ENCODE data around the gene NT5DC1. TPM values are rescaled to one million over a fixed set of nuclear protein-coding genes. Genes with fewer than 3 reads are reported as not detected.

The NT5DC1 gene
- polyA plus RNA-seq, 4 donors = 20.6 to 50.6 (median 45.5) TPM

DNA sequence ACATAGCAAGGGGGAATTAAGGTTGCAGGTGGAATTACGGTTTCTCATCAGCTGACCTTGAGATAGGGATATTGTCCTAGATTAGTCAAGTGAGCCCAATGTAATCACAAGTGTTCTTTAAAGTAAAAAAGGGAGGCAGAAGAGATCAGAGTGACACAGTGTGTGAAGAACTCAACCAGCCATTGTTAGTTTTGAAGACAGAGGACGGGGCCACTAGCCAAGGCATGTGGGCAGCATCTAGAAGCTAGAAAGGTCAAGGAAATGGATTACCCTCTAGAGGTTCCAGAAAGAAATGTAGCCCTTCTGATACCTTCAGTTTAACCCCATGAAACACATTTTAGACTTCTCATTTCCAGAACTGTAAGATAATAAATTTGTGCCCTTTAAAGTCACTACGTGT lies 197.6 kb downstream of the NT5DC1 start:
- no peak for DNase-seq (ENCODE audit: low read depth in 4 of 4, low spot score in 3 of 4)

GRCh38 chr6:116298973-116299372 lies 198.3 kb downstream of the NT5DC1 start:
- DNase-seq (ENCODE audit: low read depth in 4 of 4, low spot score in 3 of 4) = no peak

Other genes starting within 250 kb of the NT5DC1 start
- gene FRK, start 40.0 kb upstream of the NT5DC1 start, polyA plus RNA-seq (ENCODE audit: insufficient read length in 4 of 4) = 1 to 10 TPM in 3 of 4 donors, under 1 TPM in 1; 0.35 to 5.8 (median 5.1) TPM
- under 1 TPM; 0.34 to 0.95 (median 0.47) TPM for gene COL10A1, start 25.3 kb downstream of the NT5DC1 start, polyA plus RNA-seq (ENCODE audit: insufficient read length in 4 of 4)
- gene TSPYL4, start 153.2 kb downstream of the NT5DC1 start, polyA plus RNA-seq (ENCODE audit: insufficient read length in 4 of 4) = 10 to 100 TPM; 53.9 to 63.1 (median 61.7) TPM
- gene TSPYL1, start 179.1 kb downstream of the NT5DC1 start, polyA plus RNA-seq (ENCODE audit: insufficient read length in 4 of 4) = 100 to 1,000 TPM in 1 of 4 donors, 10 to 100 TPM in 3; 80.9 to 108 (median 96.2) TPM